Trophoblast cell (in vitro differentiated cells and primary cell): ENCODE data around the gene PHACTR1.
A peak's percentile ranks its signal among the peaks of the same experiment; 100 is the strongest.

Source experiments
- DNase-seq, 2 donors: peaks; one replicate each; pipeline ENCODE4 v3.0.0-alpha.2; 2016
- H2AFZ ChIP-seq: 2 replicates; pipeline ENCODE4 v1.6.1; 2013; ENCODE audit warnings: low read length, moderate library complexity, mild to moderate bottlenecking; ENCODE audit not compliant: insufficient read depth, poor library complexity
- H2AK5ac ChIP-seq: 2 replicates; pipeline ENCODE4 v1.6.1; 2013; ENCODE audit warnings: mild to moderate bottlenecking, low read length
- H2BK120ac ChIP-seq: 2 replicates; pipeline ENCODE4 v1.6.1; 2013; ENCODE audit warnings: low read length, mild to moderate bottlenecking, moderate library complexity; ENCODE audit not compliant: insufficient read depth, poor library complexity
- H2BK12ac ChIP-seq: 2 replicates; pipeline ENCODE4 v1.6.1; 2013; ENCODE audit warnings: mild to moderate bottlenecking, low read length, moderate library complexity
- H2BK5ac ChIP-seq: 2 replicates; pipeline ENCODE4 v1.6.1; 2013; ENCODE audit warnings: low read length, low read depth, moderate library complexity, mild to moderate bottlenecking; ENCODE audit not compliant: poor library complexity
- H3K14ac ChIP-seq: 2 replicates; pipeline ENCODE4 v1.6.1; 2013; ENCODE audit warnings: mild to moderate bottlenecking, low read length
- H3K18ac ChIP-seq: 2 replicates; pipeline ENCODE4 v1.6.1; 2013; ENCODE audit warnings: mild to moderate bottlenecking, low read length
- H3K23ac ChIP-seq: 2 replicates; pipeline ENCODE4 v1.6.1; 2013; ENCODE audit warnings: low read length
- H3K27ac ChIP-seq: 2 replicates; pipeline ENCODE4 v1.5.1; 2013; ENCODE audit warnings: low read depth, mild to moderate bottlenecking, inconsistent platforms, low read length, moderate library complexity
- H3K27me3 ChIP-seq: 2 replicates; pipeline ENCODE4 v1.6.1; 2013; ENCODE audit warnings: inconsistent platforms, mild to moderate bottlenecking, low read length, moderate library complexity; ENCODE audit not compliant: insufficient read depth
- H3K36me3 ChIP-seq, 2 experiments: 1 replicate in 1 of 2; 2 replicates in 1 of 2; pipeline ENCODE4 v1.6.1; 2013; ENCODE audit warnings: low read length in 2 of 2, mild to moderate bottlenecking in 2 of 2, moderate library complexity in 1 of 2; ENCODE audit not compliant: insufficient read depth in 2 of 2, control insufficient read depth in 1 of 2
- H3K4ac ChIP-seq: 2 replicates; pipeline ENCODE4 v1.6.1; 2013; ENCODE audit warnings: low read depth, mild to moderate bottlenecking, low read length, moderate library complexity
- H3K4me1 ChIP-seq, 2 experiments: 1 replicate in 1 of 2; 2 replicates in 1 of 2; pipeline ENCODE4 v1.6.1; 2013; ENCODE audit warnings: low read length in 2 of 2, mild to moderate bottlenecking in 2 of 2, moderate library complexity in 1 of 2; ENCODE audit not compliant: insufficient read depth in 2 of 2, control insufficient read depth in 1 of 2
- H3K4me2 ChIP-seq: 2 replicates; pipeline ENCODE4 v1.6.1; 2013; ENCODE audit warnings: inconsistent platforms, mild to moderate bottlenecking, low read length, moderate library complexity
- H3K4me3 ChIP-seq: 2 replicates; pipeline ENCODE4 v1.5.1; 2013; ENCODE audit warnings: mild to moderate bottlenecking, low read depth, low read length, inconsistent platforms
- H3K79me1 ChIP-seq: one replicate; pipeline ENCODE4 v1.6.1; 2013; ENCODE audit warnings: low read length
- H3K79me2 ChIP-seq: 2 replicates; pipeline ENCODE4 v1.6.1; 2013; ENCODE audit warnings: low read length, mild to moderate bottlenecking; ENCODE audit not compliant: control insufficient read depth, insufficient read depth, poor library complexity
- H3K9ac ChIP-seq: 2 replicates; pipeline ENCODE4 v1.6.1; 2013; ENCODE audit warnings: mild to moderate bottlenecking, low read length
- H3K9me3 ChIP-seq: 2 replicates; pipeline ENCODE4 v1.6.1; 2013; ENCODE audit warnings: low read depth, mild to moderate bottlenecking, control low read depth, inconsistent platforms, low read length; ENCODE audit not compliant: insufficient read depth
- H4K12ac ChIP-seq: 2 replicates; pipeline ENCODE4 v1.6.1; 2013; ENCODE audit warnings: low read depth, mild to moderate bottlenecking, low read length, moderate library complexity
- H4K8ac ChIP-seq: 2 replicates; pipeline ENCODE4 v1.6.1; 2013; ENCODE audit warnings: low read depth, mild to moderate bottlenecking, low read length, moderate library complexity
- H4K91ac ChIP-seq: one replicate; pipeline ENCODE4 v1.6.1; 2013; ENCODE audit warnings: low read depth, mild to moderate bottlenecking, low read length, moderate library complexity
- WGBS: extraction: QIAGEN DNeasy Blood & Tissue Kit; methylation state at CpG from one replicate; pipeline ENCODE4 v1.1.7; 2013; ENCODE audit warnings: missing lambda C conversion rate; ENCODE audit not compliant: insufficient read length, insufficient coverage; ENCODE audit errors: extremely low coverage; 5-methylcytosine and 5-hydroxymethylcytosine counted together

Gene PHACTR1

GRCh38 chr6:12956991-12957320 lies 240.4 kb downstream of the PHACTR1 start:
- H3K36me3 ChIP-seq: no peaks in the 10 kb centered on the region
- H3K4ac ChIP-seq: no peak overlapping the region
- no peaks in the 10 kb centered on the region for H3K9me3 ChIP-seq
- no peak overlapping the region for H2BK120ac ChIP-seq
- H3K4me2 ChIP-seq: peak overlapping the region; percentile 36
- no CpG with 5 or more reads among the region's 6 CpGs for WGBS
- H3K18ac ChIP-seq: no peak overlapping the region
- no peak overlapping the region for H3K14ac ChIP-seq
- no peaks in the 10 kb centered on the region for H3K79me1 ChIP-seq
- no peak overlapping the region for H3K4me3 ChIP-seq
- no peaks in the 10 kb centered on the region for H3K27me3 ChIP-seq
- H3K27ac ChIP-seq: no peak overlapping the region
- H3K23ac ChIP-seq: no peak overlapping the region
- no peak for DNase-seq
- no peaks in the 10 kb centered on the region for H3K79me2 ChIP-seq
- H4K91ac ChIP-seq: no peak overlapping the region
- H3K4me1 ChIP-seq: peaks cover 5 to 8% of the 10 kb centered on the region in 2 experiments
- H2AFZ ChIP-seq: peak overlapping the region; percentile 8
- H2BK5ac ChIP-seq: no peak overlapping the region
- no peak overlapping the region for H2AK5ac ChIP-seq
- no peak overlapping the region for H4K12ac ChIP-seq
- no peak overlapping the region for H2BK12ac ChIP-seq
- no peak overlapping the region for H4K8ac ChIP-seq
- H3K9ac ChIP-seq: no peak overlapping the region

- Histone ChIP-seq H3K27me3 (no peaks in the 10 kb centered on the region), H4K12ac (no peak overlapping the region), H3K4me1 (peaks cover 5 to 8% of the 10 kb centered on the region in 2 experiments), H2AFZ (peak overlapping the region; percentile 8), H3K4me2 (peak overlapping the region; percentile 36), H3K36me3 (no peaks in the 10 kb centered on the region), H2BK5ac (no peak overlapping the region), H3K27ac (no peak overlapping the region), H4K91ac (no peak overlapping the region), H3K23ac (no peak overlapping the region), H3K4me3 (no peak overlapping the region), H3K18ac (no peak overlapping the region), H2BK120ac (no peak overlapping the region), H3K9ac (no peak overlapping the region), H3K79me2 (no peaks in the 10 kb centered on the region), H2BK12ac (no peak overlapping the region), H3K14ac (no peak overlapping the region), H3K9me3 (no peaks in the 10 kb centered on the region), H2AK5ac (no peak overlapping the region), H4K8ac (no peak overlapping the region), H3K79me1 (no peaks in the 10 kb centered on the region), H3K4ac (no peak overlapping the region)
- peak in 1 of 2 donors; percentile 15 for DNase-seq
- WGBS: no CpG with 5 or more reads among the region's 24 CpGs
Measured at GRCh38 chr6:12957321-12958051, 240.9 kb downstream of the PHACTR1 start.

GRCh38 chr6:12958052-12958706 lies 241.6 kb downstream of the PHACTR1 start:
- Histone ChIP-seq H3K4me1 (peaks cover 7 to 10% of the 10 kb centered on the region in 2 experiments), H2AK5ac (no peak overlapping the region), H3K27me3 (no peaks in the 10 kb centered on the region), H3K4ac (no peak overlapping the region), H3K9ac (no peak overlapping the region), H3K18ac (no peak overlapping the region), H3K79me1 (no peaks in the 10 kb centered on the region), H4K91ac (no peak overlapping the region), H2BK120ac (no peak overlapping the region), H3K4me2 (peak overlapping the region; percentile 36), H2BK5ac (no peak overlapping the region), H4K12ac (no peak overlapping the region), H3K36me3 (no peaks in the 10 kb centered on the region), H3K14ac (no peak overlapping the region), H3K79me2 (no peaks in the 10 kb centered on the region), H2BK12ac (no peak overlapping the region), H3K4me3 (no peak overlapping the region), H4K8ac (no peak overlapping the region), H3K23ac (no peak overlapping the region), H3K27ac (no peak overlapping the region), H2AFZ (no peak overlapping the region), H3K9me3 (no peaks in the 10 kb centered on the region)
- DNase-seq: peak in 1 of 2 donors; percentile 38
- WGBS: no CpG with 5 or more reads among the region's 9 CpGs

- DNase-seq: no peak
- Histone ChIP-seq H3K4me3 (no peak overlapping the region), H3K79me1 (no peaks in the 10 kb centered on the region), H2AK5ac (no peak overlapping the region), H4K91ac (no peak overlapping the region), H3K14ac (no peak overlapping the region), H3K27ac (no peak overlapping the region), H3K4me2 (no peak overlapping the region), H3K9ac (no peak overlapping the region), H2BK12ac (no peak overlapping the region), H2BK5ac (no peak overlapping the region), H2BK120ac (no peak overlapping the region), H3K36me3 (no peaks in the 10 kb centered on the region), H3K4me1 (peaks cover 6 to 7% of the 10 kb centered on the region in 2 experiments), H4K8ac (no peak overlapping the region), H3K4ac (no peak overlapping the region), H4K12ac (no peak overlapping the region), H3K18ac (no peak overlapping the region), H3K23ac (no peak overlapping the region), H3K9me3 (no peaks in the 10 kb centered on the region), H3K79me2 (no peaks in the 10 kb centered on the region), H3K27me3 (no peaks in the 10 kb centered on the region), H2AFZ (no peak overlapping the region)
- no CpG with 5 or more reads among the region's 4 CpGs for WGBS
Measured at GRCh38 chr6:12961761-12962160, 245.2 kb downstream of the PHACTR1 start.
